HEK293 (cell line): ENCODE measurements around the gene NEU1.

Experiments
- ELK4 ChIP-seq: IDR thresholded peaks from 2 replicates; pipeline ENCODE4 v1.6.1; 2011; ENCODE audit warnings: mild to moderate bottlenecking, low read depth, low read length, borderline replicate concordance
- FEZF1 ChIP-seq: fragments of 450-650 bp; formaldehyde crosslinking; IDR thresholded peaks from 2 replicates; pipeline ENCODE4 v1.5.1; 2016; ENCODE audit warnings: missing biosample characterization, missing genetic modification characterization
- GFI1B ChIP-seq: fragments of 450-650 bp; formaldehyde crosslinking; IDR thresholded peaks from 2 replicates; pipeline ENCODE4 v1.5.1; 2016; ENCODE audit warnings: missing biosample characterization, missing genetic modification characterization
- HOXA7 ChIP-seq: sonication (generic); formaldehyde crosslinking; IDR thresholded peaks from 2 replicates; pipeline ENCODE4 v1.8.1; 2022; ENCODE audit warnings: missing genetic modification reagents, borderline replicate concordance
- HOXD13 ChIP-seq: sonication (generic); formaldehyde crosslinking; IDR thresholded peaks from 2 replicates; pipeline ENCODE4 v1.8.0; 2022; ENCODE audit warnings: missing genetic modification reagents, borderline replicate concordance
- KLF10 ChIP-seq: fragments of 450-650 bp; IDR thresholded peaks from 2 replicates; pipeline ENCODE4 v1.5.1; 2018; ENCODE audit warnings: missing biosample characterization, mild to moderate bottlenecking, missing genetic modification characterization
- KLF8 ChIP-seq: fragments of 450-650 bp; formaldehyde crosslinking; IDR thresholded peaks from 2 replicates; pipeline ENCODE4 v1.5.1; 2016; ENCODE audit warnings: missing biosample characterization, missing genetic modification characterization
- MYNN ChIP-seq: fragments of 450-650 bp; formaldehyde crosslinking; IDR thresholded peaks from 2 replicates; pipeline ENCODE4 v1.5.1; 2016; ENCODE audit warnings: missing biosample characterization, missing genetic modification characterization, borderline replicate concordance
- YY1 ChIP-seq: fragments of 450-650 bp; formaldehyde crosslinking; IDR thresholded peaks from 2 replicates; pipeline ENCODE4 v1.5.1; 2018; ENCODE audit warnings: missing biosample characterization, missing genetic modification characterization
- ZBTB1 ChIP-seq: fragments of 450-650 bp; formaldehyde crosslinking; IDR thresholded peaks from 2 replicates; pipeline ENCODE4 v1.5.1; 2016; ENCODE audit warnings: missing biosample characterization, missing genetic modification characterization
- ZFHX2 ChIP-seq: fragments of 450-650 bp; formaldehyde crosslinking; conservative IDR thresholded peaks from 2 replicates; pipeline ENCODE4 v1.5.1; 2016; ENCODE audit warnings: missing biosample characterization, missing genetic modification characterization
- ZFP41 ChIP-seq: fragments of 450-650 bp; formaldehyde crosslinking; IDR thresholded peaks from 2 replicates; pipeline ENCODE4 v1.5.1; 2016; ENCODE audit warnings: missing biosample characterization, missing genetic modification characterization, borderline replicate concordance
- ZFP69B ChIP-seq: fragments of 450-650 bp; formaldehyde crosslinking; IDR thresholded peaks from 2 replicates; pipeline ENCODE4 v1.5.1; 2016; ENCODE audit warnings: missing biosample characterization, missing genetic modification characterization
- ZIC2 ChIP-seq: fragments of 450-650 bp; formaldehyde crosslinking; IDR thresholded peaks from 2 replicates; pipeline ENCODE4 v1.5.1; 2016; ENCODE audit warnings: missing biosample characterization, missing genetic modification characterization
- ZNF121 ChIP-seq: fragments of 450-650 bp; formaldehyde crosslinking; IDR thresholded peaks from 2 replicates; pipeline ENCODE4 v1.5.1; 2016; ENCODE audit warnings: missing biosample characterization, missing genetic modification characterization
- ZNF133 ChIP-seq: fragments of 450-650 bp; formaldehyde crosslinking; IDR thresholded peaks from 2 replicates; pipeline ENCODE4 v1.5.1; 2016; ENCODE audit warnings: missing biosample characterization, missing genetic modification characterization
- ZNF138 ChIP-seq: fragments of 450-650 bp; formaldehyde crosslinking; IDR thresholded peaks from 2 replicates; pipeline ENCODE4 v1.5.1; 2016; ENCODE audit warnings: missing biosample characterization, missing genetic modification characterization, borderline replicate concordance
- ZNF157 ChIP-seq: fragments of 450-650 bp; formaldehyde crosslinking; IDR thresholded peaks from 2 replicates; pipeline ENCODE4 v1.5.1; 2016; ENCODE audit warnings: missing biosample characterization, missing genetic modification characterization
- ZNF174 ChIP-seq: fragments of 450-650 bp; formaldehyde crosslinking; IDR thresholded peaks from 2 replicates; pipeline ENCODE4 v1.5.0; 2017; ENCODE audit warnings: missing biosample characterization, mild to moderate bottlenecking, missing genetic modification characterization
- ZNF19 ChIP-seq: fragments of 450-650 bp; formaldehyde crosslinking; IDR thresholded peaks from 2 replicates; pipeline ENCODE4; 2016; ENCODE audit warnings: missing biosample characterization, missing genetic modification characterization, low read depth
- ZNF211 ChIP-seq: fragments of 450-650 bp; formaldehyde crosslinking; IDR thresholded peaks from 2 replicates; pipeline ENCODE4 v1.5.1; 2016; ENCODE audit warnings: low read depth, missing biosample characterization, missing genetic modification characterization
- ZNF221 ChIP-seq: fragments of 450-650 bp; formaldehyde crosslinking; IDR thresholded peaks from 2 replicates; pipeline ENCODE4 v1.5.1; 2017; ENCODE audit warnings: missing biosample characterization, missing genetic modification characterization, borderline replicate concordance
- ZNF266 ChIP-seq: fragments of 450-650 bp; formaldehyde crosslinking; IDR thresholded peaks from 2 replicates; pipeline ENCODE4 v1.5.1; 2016; ENCODE audit warnings: missing biosample characterization, missing genetic modification characterization, low read depth
- ZNF37A ChIP-seq: fragments of 450-650 bp; IDR thresholded peaks from 2 replicates; pipeline ENCODE4 v1.5.1; 2018; ENCODE audit warnings: missing biosample characterization, missing genetic modification characterization
- ZNF391 ChIP-seq: fragments of 450-650 bp; formaldehyde crosslinking; IDR thresholded peaks from 2 replicates; pipeline ENCODE4 v1.5.1; 2016; ENCODE audit warnings: low read depth, missing biosample characterization, missing genetic modification characterization, borderline replicate concordance
- ZNF433 ChIP-seq: fragments of 450-650 bp; formaldehyde crosslinking; IDR thresholded peaks from 2 replicates; pipeline ENCODE4 v1.5.1; 2016; ENCODE audit warnings: missing biosample characterization, missing genetic modification characterization, low read depth
- ZNF501 ChIP-seq: fragments of 450-650 bp; formaldehyde crosslinking; IDR thresholded peaks from 2 replicates; pipeline ENCODE4 v1.5.1; 2016; ENCODE audit warnings: missing biosample characterization, missing genetic modification characterization
- ZNF549 ChIP-seq: fragments of 450-650 bp; IDR thresholded peaks from 2 replicates; pipeline ENCODE4 v1.5.1; 2018; ENCODE audit warnings: missing biosample characterization, missing genetic modification characterization, mild to moderate bottlenecking, inconsistent platforms, moderate library complexity
- ZNF558 ChIP-seq: fragments of 450-650 bp; formaldehyde crosslinking; IDR thresholded peaks from 2 replicates; pipeline ENCODE4 v1.5.1; 2016; ENCODE audit warnings: missing biosample characterization, missing genetic modification characterization
- ZNF623 ChIP-seq: fragments of 450-650 bp; formaldehyde crosslinking; IDR thresholded peaks from 2 replicates; pipeline ENCODE4 v1.5.1; 2016; ENCODE audit warnings: missing biosample characterization, missing genetic modification characterization
- ZNF629 ChIP-seq: fragments of 450-650 bp; formaldehyde crosslinking; IDR thresholded peaks from 2 replicates; pipeline ENCODE4 v1.5.1; 2017; ENCODE audit warnings: missing biosample characterization, missing genetic modification characterization
- ZNF707 ChIP-seq: fragments of 450-650 bp; formaldehyde crosslinking; IDR thresholded peaks from 2 replicates; pipeline ENCODE4 v1.5.1; 2016; ENCODE audit warnings: missing biosample characterization, missing genetic modification characterization
- ZNF776 ChIP-seq: fragments of 450-650 bp; formaldehyde crosslinking; IDR thresholded peaks from 2 replicates; pipeline ENCODE4 v1.5.0; 2017; ENCODE audit warnings: missing biosample characterization, missing genetic modification characterization, borderline replicate concordance
- ZNF785 ChIP-seq: fragments of 450-650 bp; formaldehyde crosslinking; IDR thresholded peaks from 2 replicates; pipeline ENCODE4 v1.5.1; 2016; ENCODE audit warnings: missing biosample characterization, missing genetic modification characterization
- ZNF830 ChIP-seq: fragments of 450-650 bp; IDR thresholded peaks from 2 replicates; pipeline ENCODE4 v1.5.0; 2018; ENCODE audit warnings: missing biosample characterization, missing genetic modification characterization, low read depth, mild to moderate bottlenecking, moderate library complexity
- ZNF837 ChIP-seq: fragments of 450-650 bp; formaldehyde crosslinking; IDR thresholded peaks from 2 replicates; pipeline ENCODE4 v1.5.1; 2016; ENCODE audit warnings: missing biosample characterization, missing genetic modification characterization
- ZSCAN23 ChIP-seq: fragments of 450-650 bp; formaldehyde crosslinking; IDR thresholded peaks from 2 replicates; pipeline ENCODE4 v1.5.1; 2016; ENCODE audit warnings: missing biosample characterization, missing genetic modification characterization
- ZXDB ChIP-seq: fragments of 450-650 bp; formaldehyde crosslinking; IDR thresholded peaks from 2 replicates; pipeline ENCODE4 v1.5.1; 2016; ENCODE audit warnings: missing biosample characterization, missing genetic modification characterization
- TF ChIP-seq, protein P1 (sequence below): fragments of 450-650 bp; formaldehyde crosslinking; optimal IDR thresholded peaks from 2 replicates; pipeline ENCODE3; 2016; ENCODE audit warnings: missing biosample characterization, mild to moderate bottlenecking, missing genetic modification characterization

The NEU1 gene

GRCh38 chr6:31901953-31902643 is 39.5 kb upstream of the NEU1 start, which contains the start of gene ZBTB12 (continued):
- TF ChIP-seq ZFP69B (tag by site-specific recombination) (no peak), ZNF433 (tag by site-specific recombination) (no peak), ZNF19 (tag by site-specific recombination) (no peak), ZNF776 (no peak), ZSCAN23 (tag by site-specific recombination) (no peak), KLF8 (tag by site-specific recombination) (peak; percentile 55), ZNF629 (tag by site-specific recombination) (peak; percentile 56; the same call in 1 of the 2 replicates), HOXD13 (CRISPR knock-in tag) (0 out of 2 replicates have a peak, but pooled peaks have one; percentile 42), ZNF391 (tag by site-specific recombination) (no peak), YY1 (0 out of 2 replicates have a peak, but pooled peaks have one; percentile 20), ZNF121 (tag by site-specific recombination) (no peak), ZNF558 (tag by site-specific recombination) (peak; percentile 27; the same call in 1 of the 2 replicates), ZNF221 (tag by site-specific recombination) (no peak), HOXA7 (CRISPR knock-in tag) (no peak), MYNN (tag by site-specific recombination) (no peak), KLF10 (tag by site-specific recombination) (peak; percentile 92), ZNF157 (no peak), FEZF1 (tag by site-specific recombination) (no peak), ZIC2 (tag by site-specific recombination) (peak; percentile 83), ZNF623 (tag by site-specific recombination) (no peak), ZBTB1 (no peak), ZNF174 (tag by site-specific recombination) (no peak), ZFHX2 (tag by site-specific recombination) (peak; percentile 56; the same call in 1 of the 2 replicates), ZNF138 (tag by site-specific recombination) (no peak), ZFP41 (no peak), ELK4 (no peak), ZNF707 (tag by site-specific recombination) (no peak), ZNF549 (tag by site-specific recombination) (no peak), GFI1B (tag by site-specific recombination) (no peak), ZNF837 (no peak), ZNF133 (tag by site-specific recombination) (no peak), ZNF37A (tag by site-specific recombination) (no peak), ZNF266 (tag by site-specific recombination) (no peak), ZXDB (tag by site-specific recombination) (peak; percentile 59), ZNF211 (no peak), ZNF785 (tag by site-specific recombination) (no peak), ZNF830 (no peak), ZNF501 (tag by site-specific recombination) (peak; percentile 62; the same call in 1 of the 2 replicates)
- TF ChIP-seq, protein P1, sequence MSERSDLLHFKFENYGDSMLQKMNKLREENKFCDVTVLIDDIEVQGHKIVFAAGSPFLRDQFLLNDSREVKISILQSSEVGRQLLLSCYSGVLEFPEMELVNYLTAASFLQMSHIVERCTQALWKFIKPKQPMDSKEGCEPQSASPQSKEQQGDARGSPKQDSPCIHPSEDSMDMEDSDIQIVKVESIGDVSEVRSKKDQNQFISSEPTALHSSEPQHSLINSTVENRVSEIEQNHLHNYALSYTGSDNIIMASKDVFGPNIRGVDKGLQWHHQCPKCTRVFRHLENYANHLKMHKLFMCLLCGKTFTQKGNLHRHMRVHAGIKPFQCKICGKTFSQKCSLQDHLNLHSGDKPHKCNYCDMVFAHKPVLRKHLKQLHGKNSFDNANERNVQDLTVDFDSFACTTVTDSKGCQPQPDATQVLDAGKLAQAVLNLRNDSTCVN (tag by site-specific recombination), result peak; percentile 86
